GM12878 (cell line): ENCODE measurements around the gene GJD3.

Experiments
- NKRF ChIP-seq: fragments of 450-650 bp; conservative IDR thresholded peaks from 2 replicates; pipeline ENCODE4 v1.6.1; 2017; ENCODE audit warnings: mild to moderate bottlenecking, moderate library complexity
- PAX8 ChIP-seq: fragments of 450-650 bp; IDR thresholded peaks from 2 replicates; pipeline ENCODE4 v1.6.1; 2017; ENCODE audit warnings: mild to moderate bottlenecking, moderate library complexity

GRCh38 chr17:40342504-40343218, 21.9 kb downstream of the GJD3 start:
- no peak for TF ChIP-seq PAX8
- no peak for TF ChIP-seq NKRF
